Glutamatergic neuron (in vitro differentiated cells): Measurements from ENCODE around the gene LMX1B. TPM values are rescaled to one million over a fixed set of nuclear protein-coding genes. Genes with fewer than 3 reads are reported as not detected.
A peak's percentile ranks its signal among the peaks of the same experiment; 100 is the strongest.

ENCODE experiments used
- DNase-seq: peaks from one replicate; pipeline ENCODE4 v3.0.0; 2022
- H3K27ac Mint-ChIP-seq: one replicate; pipeline ENCODE4 v1.8.0; 2020; ENCODE audit warnings: mild to moderate bottlenecking, mixed read lengths, inconsistent platforms; ENCODE audit not compliant: unreplicated experiment
- H3K27me3 Mint-ChIP-seq: one replicate; pipeline ENCODE4 v1.8.0; 2020; ENCODE audit warnings: mild to moderate bottlenecking, moderate library complexity, mixed read lengths, inconsistent platforms; ENCODE audit not compliant: unreplicated experiment
- H3K36me3 Mint-ChIP-seq: one replicate; pipeline ENCODE4 v1.8.0; 2020; ENCODE audit warnings: mild to moderate bottlenecking, mixed read lengths, inconsistent platforms; ENCODE audit not compliant: unreplicated experiment
- H3K4me1 Mint-ChIP-seq: one replicate; pipeline ENCODE4 v1.8.0; 2020; ENCODE audit warnings: mild to moderate bottlenecking, low read depth, mixed read lengths, inconsistent platforms; ENCODE audit not compliant: unreplicated experiment
- H3K4me3 Mint-ChIP-seq: one replicate; pipeline ENCODE4 v1.8.0; 2020; ENCODE audit warnings: mild to moderate bottlenecking, mixed read lengths, inconsistent platforms; ENCODE audit not compliant: unreplicated experiment
- H3K9me3 Mint-ChIP-seq: one replicate; pipeline ENCODE4 v1.8.0; 2020; ENCODE audit warnings: mild to moderate bottlenecking, moderate library complexity, mixed read lengths, inconsistent platforms; ENCODE audit not compliant: unreplicated experiment
- CTCF ChIP-seq: fragments of 200-600 bp; sonication (generic); IDR thresholded peaks from one replicate; pipeline ENCODE4 v1.5.0; 2021; ENCODE audit not compliant: partially characterized antibody, unreplicated experiment
- total RNA-seq: library from RNA; stranded (reverse); fragmentation: NEBNext Ultra II Directional; extraction: Animal tissue kit (Norgen Biotek cat#: 25700); gene quantifications from one replicate; pipeline ENCODE4 v1.2.1, GENCODE V29; 2021; ENCODE audit not compliant: unreplicated experiment

Gene LMX1B
- total RNA-seq, 1 donor from 2014 or later = 0.27 TPM

GRCh38 chr9:126589349-126589748 is 24.4 kb upstream of the LMX1B start:
- no peaks in the 10 kb centered on the region for H3K36me3 Mint-ChIP-seq
- peaks cover 5% of the 10 kb centered on the region for H3K9me3 Mint-ChIP-seq
- H3K4me3 Mint-ChIP-seq = no peak overlapping the region
- H3K4me1 Mint-ChIP-seq = no peaks in the 10 kb centered on the region
- TF ChIP-seq CTCF = no peak
- H3K27ac Mint-ChIP-seq = no peak overlapping the region
- DNase-seq = no peak
- H3K27me3 Mint-ChIP-seq = no peaks in the 10 kb centered on the region

- Mint-ChIP-seq H3K4me3 (no peak overlapping the region), H3K27me3 (no peaks in the 10 kb centered on the region), H3K27ac (no peak overlapping the region), H3K36me3 (no peaks in the 10 kb centered on the region), H3K4me1 (no peaks in the 10 kb centered on the region), H3K9me3 (peaks cover 3% of the 10 kb centered on the region)
- no peak for DNase-seq
- TF ChIP-seq CTCF = no peak
Observed at GRCh38 chr9:126591083-126591482, 22.6 kb upstream of the LMX1B start.

DNA sequence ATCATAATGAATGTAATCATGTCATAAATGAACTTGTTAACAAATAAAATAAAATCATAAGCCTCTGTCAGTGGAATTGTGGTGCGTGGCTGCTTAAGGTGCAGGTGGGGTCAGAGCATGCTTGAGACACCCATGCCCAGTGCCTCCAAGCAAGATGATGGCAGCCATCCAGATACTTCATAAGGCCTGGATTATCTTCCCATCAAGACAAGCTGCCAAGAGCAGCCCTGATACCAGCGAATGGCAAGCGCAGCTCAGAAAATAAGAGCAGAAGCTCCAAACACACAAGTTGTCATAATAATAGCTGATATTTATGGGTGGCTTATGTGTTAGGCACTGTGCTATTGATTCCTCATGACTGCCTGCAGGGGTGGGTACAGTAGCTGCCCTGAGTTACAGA is 21.8 kb upstream of the LMX1B start:
- Mint-ChIP-seq H3K9me3 (peaks cover 2% of the 10 kb centered on the region), H3K4me1 (no peaks in the 10 kb centered on the region), H3K27ac (peak overlapping the region; percentile 48), H3K36me3 (no peaks in the 10 kb centered on the region), H3K4me3 (no peak overlapping the region), H3K27me3 (no peaks in the 10 kb centered on the region)
- no peak for TF ChIP-seq CTCF
- no peak for DNase-seq

DNA sequence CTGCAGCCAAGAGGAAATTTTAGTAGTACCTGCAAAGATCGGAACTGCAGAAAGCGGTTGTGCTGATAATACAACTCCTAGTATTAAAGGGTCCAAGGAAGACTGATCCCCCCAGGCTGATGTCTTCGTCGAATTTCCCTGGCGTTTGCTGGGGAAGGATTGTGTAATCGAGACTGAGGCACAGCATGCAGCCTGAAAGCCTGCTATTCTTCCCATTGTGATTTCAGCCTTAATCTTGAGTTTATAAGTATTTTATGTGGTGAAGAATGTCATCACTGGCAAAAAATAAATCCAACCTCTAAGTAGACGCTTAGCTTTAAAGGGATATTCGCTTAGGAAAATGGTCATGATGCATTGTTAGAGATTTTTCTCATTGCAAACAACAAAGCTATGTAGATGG is 21.3 kb upstream of the LMX1B start:
- H3K27ac Mint-ChIP-seq = no peak overlapping the region
- no peaks in the 10 kb centered on the region for H3K36me3 Mint-ChIP-seq
- H3K4me1 Mint-ChIP-seq = no peaks in the 10 kb centered on the region
- no peak overlapping the region for H3K4me3 Mint-ChIP-seq
- no peak for TF ChIP-seq CTCF
- peaks cover 2% of the 10 kb centered on the region for H3K9me3 Mint-ChIP-seq
- no peak for DNase-seq
- no peaks in the 10 kb centered on the region for H3K27me3 Mint-ChIP-seq

DNA sequence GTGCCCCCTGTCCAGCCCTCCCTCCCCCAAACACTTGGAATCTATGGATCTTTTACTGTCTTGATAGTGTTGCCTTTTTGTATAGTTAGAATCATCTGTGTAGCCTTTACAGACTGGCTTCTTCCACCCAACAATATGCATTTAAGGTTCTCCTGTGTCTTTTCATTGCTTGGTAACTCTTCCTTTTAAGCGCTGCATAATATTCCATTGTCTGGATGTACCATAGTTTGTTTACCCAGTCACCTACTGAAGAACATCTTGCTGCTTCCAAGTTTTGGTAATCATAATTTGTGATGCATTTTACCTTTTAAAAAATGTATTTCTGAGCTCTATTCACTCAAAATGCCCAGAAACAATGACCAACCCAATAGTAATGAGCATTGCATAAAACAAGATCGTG is 17.7 kb upstream of the LMX1B start:
- Mint-ChIP-seq H3K27ac (no peak overlapping the region), H3K9me3 (no peaks in the 10 kb centered on the region), H3K27me3 (no peaks in the 10 kb centered on the region), H3K36me3 (no peaks in the 10 kb centered on the region), H3K4me3 (no peak overlapping the region), H3K4me1 (no peaks in the 10 kb centered on the region)
- DNase-seq = no peak
- no peak for TF ChIP-seq CTCF
